ENCODE results near the gene POU6F2.

Gene POU6F2

GRCh38 chr7:39069896-39070881, 92.5 kb downstream of the POU6F2 start:
- no peak for DNase-seq (ENCODE audit: low spot score)

DNA sequence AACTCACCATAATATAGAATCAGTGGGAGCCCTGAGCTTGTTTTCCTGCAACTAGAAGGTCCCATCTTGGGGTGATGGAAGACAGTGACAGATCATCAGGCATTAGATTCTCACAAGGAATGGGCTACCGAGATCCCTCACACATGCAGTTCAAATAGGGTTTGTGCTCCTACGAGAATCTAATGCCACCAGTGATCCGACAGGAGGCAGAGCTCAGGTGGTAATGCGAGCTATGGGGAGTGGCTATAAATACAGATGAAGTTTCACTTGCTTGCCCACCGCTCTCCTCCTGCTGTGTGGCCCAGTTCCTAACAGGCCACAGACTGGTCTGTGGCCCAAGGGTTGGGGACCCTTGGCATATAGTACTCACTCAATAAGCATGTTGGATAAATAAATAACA, 93.4 kb downstream of the POU6F2 start:
- DNase-seq (ENCODE audit: low spot score), result no peak

DNA sequence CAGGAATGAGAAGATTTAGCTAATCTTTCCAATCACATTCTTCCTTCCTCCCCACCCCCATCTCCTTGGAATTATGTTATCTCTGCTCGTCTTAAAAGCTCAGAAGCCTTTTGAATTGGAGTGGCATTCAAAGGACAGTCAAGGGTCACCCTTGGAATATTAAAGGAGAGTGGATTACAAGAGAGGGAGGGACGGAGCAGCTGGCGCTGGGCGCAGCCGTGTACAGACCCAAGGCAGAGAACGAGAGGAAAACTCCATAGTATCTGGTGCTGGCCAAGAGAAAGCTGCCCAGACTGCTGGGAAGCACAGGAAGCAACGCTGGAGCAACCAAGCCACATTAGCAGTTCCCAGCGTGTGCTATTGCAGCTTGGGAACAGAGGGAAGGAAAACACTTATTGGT, 95.7 kb downstream of the POU6F2 start:
- peak; percentile 80 for DNase-seq (ENCODE audit: low spot score)

- DNase-seq (ENCODE audit: low spot score), result no peak
Measured at GRCh38 chr7:39075210-39075609, 97.5 kb downstream of the POU6F2 start.

DNA sequence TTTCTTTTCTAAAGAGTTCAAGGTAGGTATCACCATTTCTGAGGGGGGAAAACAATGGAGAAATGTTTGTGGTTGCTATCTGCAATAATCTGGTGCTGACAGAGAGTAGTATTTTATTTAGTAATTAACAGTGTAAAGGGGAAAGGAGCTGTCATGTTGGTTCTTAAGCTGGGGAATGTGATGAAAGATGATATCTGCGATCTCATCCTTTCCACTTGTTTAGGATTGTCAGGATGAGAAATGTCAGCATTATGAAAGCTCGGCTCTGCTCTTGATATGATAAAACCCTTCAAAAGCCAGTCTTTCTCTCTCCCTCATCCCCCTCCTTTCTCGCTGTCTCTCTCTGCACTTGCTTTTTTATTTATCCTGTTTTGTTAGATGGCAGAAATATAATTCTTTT, 106.1 kb downstream of the POU6F2 start:
- no peak for DNase-seq (ENCODE audit: low spot score)

GRCh38 chr7:39084349-39084748, 106.6 kb downstream of the POU6F2 start:
- no peak for DNase-seq (ENCODE audit: low spot score)

- DNase-seq (ENCODE audit: low spot score), result no peak
Measured at GRCh38 chr7:39085189-39085588, 107.5 kb downstream of the POU6F2 start.

DNA sequence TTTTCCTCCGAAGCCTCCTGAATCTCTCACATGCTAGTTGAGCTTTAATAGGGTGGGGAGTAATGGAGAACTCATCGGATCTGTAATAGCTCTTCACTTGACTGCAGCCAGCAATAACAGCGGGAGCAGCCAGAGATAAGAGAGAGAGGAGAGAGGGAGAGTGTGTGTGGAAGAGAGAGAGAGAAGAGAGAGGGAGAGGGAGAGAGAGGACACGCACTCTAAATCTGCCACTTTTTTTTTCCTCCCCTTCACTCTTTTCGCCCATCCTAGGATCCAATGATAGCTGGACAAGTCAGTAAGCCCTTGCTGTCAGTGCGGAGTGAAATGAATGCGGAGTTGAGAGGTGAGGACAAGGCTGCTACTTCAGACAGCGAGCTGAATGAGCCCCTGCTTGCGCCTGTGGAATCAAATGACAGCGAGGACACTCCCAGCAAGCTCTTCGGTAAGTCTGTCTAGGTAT, 107.9 kb downstream of the POU6F2 start:
- DNase-seq (ENCODE audit: low spot score), result peak; percentile 66

- DNase-seq (ENCODE audit: low spot score), result no peak
Measured at GRCh38 chr7:39086638-39087360, 109.1 kb downstream of the POU6F2 start.

DNA sequence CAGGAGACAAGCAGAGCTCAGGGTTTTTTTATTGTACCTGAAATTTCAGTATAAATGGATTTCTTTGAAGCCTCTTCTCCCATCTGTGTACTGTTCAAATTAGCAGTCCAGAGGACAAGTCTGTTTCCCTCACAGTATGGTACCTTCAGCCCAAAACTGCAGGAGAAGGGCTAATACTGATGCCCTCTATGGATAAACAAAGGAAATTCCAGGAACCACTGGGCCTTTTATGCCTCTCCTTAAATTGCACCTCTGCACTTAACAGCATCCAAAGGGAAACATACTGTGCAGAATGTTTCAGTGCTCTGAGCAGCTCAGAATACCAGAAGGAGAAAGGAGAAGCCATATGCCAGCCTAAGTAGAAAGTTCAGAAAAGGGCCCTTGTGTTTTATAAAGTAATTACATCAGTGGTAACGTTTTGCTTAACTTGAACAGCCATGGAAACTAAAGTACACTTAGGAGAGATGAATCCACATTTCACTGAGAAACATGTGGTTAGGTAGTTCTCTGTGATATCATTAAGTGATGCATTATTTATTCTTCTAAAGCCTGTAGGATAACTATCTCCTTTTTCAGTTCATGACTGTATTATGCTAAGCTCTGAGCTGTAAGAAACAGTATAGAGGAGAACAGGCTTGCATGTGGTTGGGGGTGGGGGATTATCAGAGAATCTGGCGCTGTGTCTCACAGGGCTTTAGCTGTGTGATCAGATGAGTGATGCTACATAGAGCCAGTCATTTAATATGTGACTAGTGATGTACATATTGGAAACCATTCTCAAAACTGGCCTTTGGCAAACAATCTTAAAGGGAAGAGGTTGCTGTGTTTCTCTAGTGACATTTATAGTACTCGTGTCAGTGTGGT, 111.3 kb downstream of the POU6F2 start:
- no peak for DNase-seq (ENCODE audit: low spot score)

DNA sequence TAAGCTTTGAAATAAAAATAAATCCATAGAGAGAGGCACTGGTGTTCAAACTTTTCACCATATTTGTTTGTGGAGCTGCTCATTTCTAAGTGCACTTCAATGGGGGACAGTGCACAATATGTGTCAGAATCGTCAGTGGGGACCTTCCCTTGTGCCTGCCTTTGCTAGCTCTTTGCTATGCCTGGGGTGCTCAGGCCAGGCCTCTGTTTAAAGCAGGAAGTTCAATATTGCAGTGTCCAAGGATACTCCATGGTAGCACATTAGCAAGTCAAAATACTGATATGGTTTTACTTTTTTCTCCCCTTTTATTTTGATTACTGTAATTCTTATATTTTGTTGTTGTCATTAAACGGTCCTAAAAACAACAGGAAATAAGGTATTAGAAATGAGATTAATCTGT, 113.4 kb downstream of the POU6F2 start:
- no peak for DNase-seq (ENCODE audit: low spot score)

DNA sequence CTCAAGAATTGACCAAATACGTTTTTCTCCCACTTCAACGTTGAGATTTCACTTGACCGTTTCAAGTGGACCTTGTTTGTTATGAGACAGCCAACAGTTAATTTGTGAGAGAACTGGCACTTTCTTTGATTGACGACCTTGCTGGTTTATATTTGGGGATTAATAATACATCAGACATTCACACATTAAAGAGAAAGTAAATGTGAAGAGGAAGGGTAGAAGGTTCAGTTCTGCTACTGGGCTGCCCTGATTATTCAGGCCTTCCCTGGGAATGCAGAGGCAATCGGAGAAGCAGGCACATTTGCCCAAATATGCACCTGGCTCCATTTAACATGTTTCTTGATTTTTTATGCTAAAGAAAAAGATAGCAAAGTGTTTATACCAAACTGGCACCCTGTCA, 114.1 kb downstream of the POU6F2 start:
- DNase-seq (ENCODE audit: low spot score), result no peak

DNA sequence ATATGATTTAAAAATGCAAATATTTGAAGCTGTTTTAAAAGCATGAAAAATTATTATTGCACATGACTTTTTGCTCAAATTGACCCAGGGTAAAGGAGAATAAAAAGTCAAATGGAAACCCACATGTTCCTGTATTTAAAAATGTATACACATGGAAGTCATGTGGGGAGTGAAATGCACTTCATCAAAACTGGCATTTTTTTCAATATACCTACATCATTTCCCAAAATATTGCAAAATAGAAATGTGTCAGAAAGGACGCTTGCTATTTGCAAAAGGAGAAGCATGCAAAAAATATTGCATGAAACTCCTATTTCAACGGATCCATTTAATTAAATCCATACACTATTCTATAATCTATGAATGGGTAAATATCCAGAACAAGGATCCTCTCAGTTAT, 117.0 kb downstream of the POU6F2 start:
- no peak for DNase-seq (ENCODE audit: low spot score)

GRCh38 chr7:39095875-39096619, 118.3 kb downstream of the POU6F2 start:
- no peak for DNase-seq (ENCODE audit: low spot score)

- no peak for DNase-seq (ENCODE audit: low spot score)
Measured at GRCh38 chr7:39098506-39098905, 120.8 kb downstream of the POU6F2 start.

GRCh38 chr7:39099146-39099545, 121.4 kb downstream of the POU6F2 start:
- DNase-seq (ENCODE audit: low spot score), result no peak

- DNase-seq (ENCODE audit: low spot score), result no peak
Measured at GRCh38 chr7:39100270-39100669, 122.6 kb downstream of the POU6F2 start.

DNA sequence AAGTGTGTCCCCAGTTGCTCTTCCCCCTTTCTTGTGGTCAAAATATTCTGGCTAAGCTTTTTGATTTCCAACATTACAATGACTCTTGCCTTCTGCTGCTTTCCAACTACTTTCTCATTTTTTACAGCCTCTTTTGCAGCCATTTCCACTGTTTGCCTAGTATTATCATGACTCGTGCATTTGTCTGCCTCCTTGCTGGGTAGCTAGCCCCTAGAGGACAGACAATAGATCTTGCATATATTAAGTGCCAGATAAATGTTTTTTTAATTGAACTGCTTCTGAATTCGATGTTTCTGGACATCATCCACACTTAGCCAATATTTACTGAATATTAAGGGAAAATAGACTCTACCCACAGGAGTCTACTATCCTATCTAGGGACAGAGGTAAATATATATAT, 124.5 kb downstream of the POU6F2 start:
- DNase-seq (ENCODE audit: low spot score), result no peak

DNA sequence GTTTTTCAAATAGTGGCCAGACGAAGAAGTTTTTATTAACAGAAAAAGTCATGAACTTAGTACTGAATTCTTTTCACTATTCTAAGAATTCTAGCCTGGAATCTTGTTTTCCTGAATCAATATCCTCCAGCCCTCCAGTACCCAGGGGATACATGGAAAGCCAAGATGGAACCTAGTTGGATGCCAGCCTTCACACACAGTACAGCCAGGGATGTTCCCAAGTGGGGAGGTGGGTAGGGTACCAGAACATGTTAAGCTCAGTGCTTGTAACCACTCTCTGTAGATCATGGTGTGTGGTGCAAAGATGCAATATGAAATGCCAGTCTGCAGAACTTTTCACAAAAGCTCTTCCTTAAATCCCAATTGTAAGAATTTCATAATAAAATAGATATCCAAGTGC, 128.0 kb downstream of the POU6F2 start:
- DNase-seq (ENCODE audit: low spot score), result no peak

- no peak for DNase-seq (ENCODE audit: low spot score)
Measured at GRCh38 chr7:39125846-39126245, 148.1 kb downstream of the POU6F2 start.

- no peak for DNase-seq (ENCODE audit: low spot score)
Measured at GRCh38 chr7:39127058-39127457, 149.3 kb downstream of the POU6F2 start.
